T-helper 9 cell (primary cell): ENCODE data around the gene C4BPA.

Source experiments
- DNase-seq: peaks from one replicate; pipeline ENCODE4 v3.0.0-alpha.2; 2020

Gene C4BPA

GRCh38 chr1:207194197-207194596 is 90.2 kb downstream of the C4BPA start:
- no peak for DNase-seq
